Neutrophil (primary cell): Measurements from ENCODE around the gene NCL.

Source experiments
- H3K27ac ChIP-seq: fragments of 200-600 bp; sonication (generic); 2 replicates; pipeline ENCODE4 v1.5.1; 2016; ENCODE audit warnings: mild to moderate bottlenecking, moderate library complexity
- H3K27me3 ChIP-seq: fragments of 200-600 bp; sonication (generic); 2 replicates; pipeline ENCODE4 v1.6.0; 2016; ENCODE audit warnings: mild to moderate bottlenecking
- H3K36me3 ChIP-seq: fragments of 200-600 bp; sonication (generic); 2 replicates; pipeline ENCODE4 v1.5.1; 2017
- H3K4me1 ChIP-seq, 2 experiments: fragments of 200-600 bp in 1 of 2; sonication (generic) in 1 of 2; 1 replicate in 1 of 2; 2 replicates in 1 of 2; pipeline versions ENCODE4 v1.5.1 to v1.6.1; 2013 to 2016; ENCODE audit warnings: low read depth in 1 of 2, low read length in 1 of 2, mild to moderate bottlenecking in 1 of 2, moderate library complexity in 1 of 2; ENCODE audit not compliant: control insufficient read depth in 1 of 2, insufficient read depth in 1 of 2
- H3K4me3 ChIP-seq, 2 experiments: fragments of 200-600 bp in 1 of 2; sonication (generic) in 1 of 2; 1 replicate in 1 of 2; 2 replicates in 1 of 2; pipeline ENCODE4 v1.5.1; 2013 to 2016; ENCODE audit warnings: low read depth in 1 of 2, low read length in 1 of 2, mild to moderate bottlenecking in 1 of 2, moderate library complexity in 1 of 2
- H3K9me3 ChIP-seq: fragments of 200-600 bp; sonication (generic); 2 replicates; pipeline ENCODE4 v1.5.1; 2016
- CTCF ChIP-seq: fragments of 200-600 bp; sonication (generic); IDR thresholded peaks from 2 replicates; pipeline ENCODE4 v1.5.1; 2016; ENCODE audit warnings: antibody characterized with exemption

The NCL gene

GRCh38 chr2:231486851-231487596 is 22.7 kb upstream of the NCL start:
- Histone ChIP-seq H3K4me3 (no peak overlapping the region), H3K27me3 (no peaks in the 10 kb centered on the region), H3K27ac (no peak overlapping the region), H3K36me3 (no peaks in the 10 kb centered on the region), H3K4me1 (peaks cover 14 to 17% of the 10 kb centered on the region in 2 experiments), H3K9me3 (no peaks in the 10 kb centered on the region)
- no peak for TF ChIP-seq CTCF

GRCh38 chr2:231483398-231484329 is 19.4 kb upstream of the NCL start:
- no peak for TF ChIP-seq CTCF
- Histone ChIP-seq H3K27me3 (no peaks in the 10 kb centered on the region), H3K36me3 (no peaks in the 10 kb centered on the region), H3K4me1 (peaks cover 14 to 17% of the 10 kb centered on the region in 2 experiments), H3K4me3 (peak overlapping the region; percentile 66 to 69), H3K27ac (peak overlapping the region; percentile 59), H3K9me3 (no peaks in the 10 kb centered on the region)

- no peaks in the 10 kb centered on the region for H3K27me3 ChIP-seq
- peak overlapping the region; percentile 59 for H3K27ac ChIP-seq
- H3K9me3 ChIP-seq = no peaks in the 10 kb centered on the region
- peak; percentile 82 for TF ChIP-seq CTCF
- H3K4me1 ChIP-seq = peaks cover 14 to 17% of the 10 kb centered on the region in 2 experiments
- H3K36me3 ChIP-seq = no peaks in the 10 kb centered on the region
- H3K4me3 ChIP-seq = peak overlapping the region; percentile 66 to 69
Observed at GRCh38 chr2:231482806-231483391, 18.6 kb upstream of the NCL start.

GRCh38 chr2:231480781-231481180 is 16.5 kb upstream of the NCL start:
- no peak overlapping the region for H3K27ac ChIP-seq
- H3K27me3 ChIP-seq = no peaks in the 10 kb centered on the region
- H3K9me3 ChIP-seq = no peaks in the 10 kb centered on the region
- no peaks in the 10 kb centered on the region for H3K36me3 ChIP-seq
- H3K4me3 ChIP-seq = no peak overlapping the region
- peaks cover 14 to 17% of the 10 kb centered on the region in 2 experiments for H3K4me1 ChIP-seq
- no peak for TF ChIP-seq CTCF

GRCh38 chr2:231479455-231479854 is 15.2 kb upstream of the NCL start:
- Histone ChIP-seq H3K4me1 (peaks cover 14 to 17% of the 10 kb centered on the region in 2 experiments), H3K36me3 (no peaks in the 10 kb centered on the region), H3K27ac (no peak overlapping the region), H3K4me3 (no peak overlapping the region), H3K27me3 (no peaks in the 10 kb centered on the region), H3K9me3 (no peaks in the 10 kb centered on the region)
- TF ChIP-seq CTCF = no peak
